ENCODE data around the gene MEAK7. TPM values are rescaled to one million over a fixed set of nuclear protein-coding genes. Genes with fewer than 3 reads are reported as not detected.

MEAK7 gene
- polyA plus RNA-seq, 3 donors, result 2.5 to 5.0 (median 4.7) TPM

GRCh38 chr16:84465154-84465553 lies 39.3 kb downstream of the MEAK7 start:
- peaks cover 6 to 19% (median 16%) of the 10 kb centered on the region in 7 donors for H3K9me3 Mint-ChIP-seq
- no peak overlapping the region for H3K9ac ChIP-seq (ENCODE audit: insufficient read depth, low read length, poor library complexity, severe bottlenecking)
- no peak overlapping the region for H2AFZ ChIP-seq (ENCODE audit: insufficient read depth, low read depth, low read length, poor library complexity, severe bottlenecking)
- DNase-seq, result no peak
- peaks cover 5 to 17% of the 10 kb centered on the region in 2 donors for H3K9me3 ChIP-seq (replicated peaks in 1 of 2; ENCODE audit: control insufficient read depth in 1 of 2, insufficient read depth in 1 of 2, low read length in 2 of 2)
- no peaks in the 10 kb centered on the region for H3K79me2 ChIP-seq (ENCODE audit: insufficient read depth, low read length)
- TF ChIP-seq, protein P1, sequence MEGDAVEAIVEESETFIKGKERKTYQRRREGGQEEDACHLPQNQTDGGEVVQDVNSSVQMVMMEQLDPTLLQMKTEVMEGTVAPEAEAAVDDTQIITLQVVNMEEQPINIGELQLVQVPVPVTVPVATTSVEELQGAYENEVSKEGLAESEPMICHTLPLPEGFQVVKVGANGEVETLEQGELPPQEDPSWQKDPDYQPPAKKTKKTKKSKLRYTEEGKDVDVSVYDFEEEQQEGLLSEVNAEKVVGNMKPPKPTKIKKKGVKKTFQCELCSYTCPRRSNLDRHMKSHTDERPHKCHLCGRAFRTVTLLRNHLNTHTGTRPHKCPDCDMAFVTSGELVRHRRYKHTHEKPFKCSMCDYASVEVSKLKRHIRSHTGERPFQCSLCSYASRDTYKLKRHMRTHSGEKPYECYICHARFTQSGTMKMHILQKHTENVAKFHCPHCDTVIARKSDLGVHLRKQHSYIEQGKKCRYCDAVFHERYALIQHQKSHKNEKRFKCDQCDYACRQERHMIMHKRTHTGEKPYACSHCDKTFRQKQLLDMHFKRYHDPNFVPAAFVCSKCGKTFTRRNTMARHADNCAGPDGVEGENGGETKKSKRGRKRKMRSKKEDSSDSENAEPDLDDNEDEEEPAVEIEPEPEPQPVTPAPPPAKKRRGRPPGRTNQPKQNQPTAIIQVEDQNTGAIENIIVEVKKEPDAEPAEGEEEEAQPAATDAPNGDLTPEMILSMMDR (IDR thresholded peaks at IDR 0.05), result no peak
- 98% methylated on average over 6 of the region's 6 CpGs for WGBS (ENCODE audit: insufficient coverage)
- H3K4me2 ChIP-seq (replicated peaks; ENCODE audit: extremely low read depth, low read length, poor library complexity, severe bottlenecking), result no peak overlapping the region
- no peaks in the 10 kb centered on the region for H3K4me1 Mint-ChIP-seq
- H3K4me3 Mint-ChIP-seq, result no peak overlapping the region
- H3K27ac Mint-ChIP-seq, result no peak overlapping the region
- no peak overlapping the region for H3K4me3 ChIP-seq (replicated peaks in 1 of 3; ENCODE audit: low read depth in 2 of 3, low read length in 3 of 3)
- peaks cover 0 to 6% (median 0%) of the 10 kb centered on the region in 3 donors for H3K27me3 Mint-ChIP-seq (ENCODE audit: low read depth in 3 of 3)
- H3K36me3 ChIP-seq (replicated peaks in 1 of 2; ENCODE audit: control insufficient read depth in 1 of 2, insufficient read depth in 2 of 2, low read length in 2 of 2), result peaks cover 0 to 7% of the 10 kb centered on the region in 2 donors
- no peaks in the 10 kb centered on the region for H4K20me1 ChIP-seq (ENCODE audit: insufficient read depth, low read length)
- H3K27me3 ChIP-seq (ENCODE audit: control insufficient read depth in 2 of 2, insufficient read depth in 2 of 2, low read length in 2 of 2), result no peaks in the 10 kb centered on the region
- H3K27ac ChIP-seq (ENCODE audit: low read depth in 1 of 2, low read length in 2 of 2), result no peak overlapping the region
- H3K4me1 ChIP-seq (ENCODE audit: control insufficient read depth in 1 of 2, insufficient read depth in 2 of 2, low read length in 2 of 2), result no peaks in the 10 kb centered on the region
- intact Hi-C loops (cut with micrococcal nuclease), result no loop called here
- peaks cover 6 to 16% of the 10 kb centered on the region in 2 donors for H3K36me3 Mint-ChIP-seq

GRCh38 chr16:84464116-84464515 lies 40.3 kb downstream of the MEAK7 start:
- TF ChIP-seq, protein P1 (IDR thresholded peaks at IDR 0.05), result no peak
- no peak for DNase-seq
- Mint-ChIP-seq H3K9me3 (peaks cover 6 to 19% (median 16%) of the 10 kb centered on the region in 7 donors), H3K27ac (no peak overlapping the region), H3K27me3 (ENCODE audit: low read depth in 3 of 3) (peaks cover 0 to 6% (median 0%) of the 10 kb centered on the region in 3 donors), H3K4me1 (no peaks in the 10 kb centered on the region), H3K4me3 (no peak overlapping the region), H3K36me3 (peaks cover 6 to 16% of the 10 kb centered on the region in 2 donors)
- intact Hi-C loops (cut with micrococcal nuclease), result no loop called here
- H3K4me2 ChIP-seq (replicated peaks; ENCODE audit: extremely low read depth, low read length, poor library complexity, severe bottlenecking), result no peak overlapping the region
- H3K4me3 ChIP-seq (replicated peaks in 1 of 3; ENCODE audit: low read depth in 2 of 3, low read length in 3 of 3), result no peak overlapping the region
- WGBS (ENCODE audit: insufficient coverage), result 86% methylated on average over 3 of the region's 6 CpGs
- no peaks in the 10 kb centered on the region for H3K27me3 ChIP-seq (ENCODE audit: control insufficient read depth in 2 of 2, insufficient read depth in 2 of 2, low read length in 2 of 2)
- H3K79me2 ChIP-seq (ENCODE audit: insufficient read depth, low read length), result no peaks in the 10 kb centered on the region
- H3K36me3 ChIP-seq (replicated peaks in 1 of 2; ENCODE audit: control insufficient read depth in 1 of 2, insufficient read depth in 2 of 2, low read length in 2 of 2), result peaks cover 0 to 7% of the 10 kb centered on the region in 2 donors
- H3K4me1 ChIP-seq (ENCODE audit: control insufficient read depth in 1 of 2, insufficient read depth in 2 of 2, low read length in 2 of 2), result no peaks in the 10 kb centered on the region
- no peak overlapping the region for H2AFZ ChIP-seq (ENCODE audit: insufficient read depth, low read depth, low read length, poor library complexity, severe bottlenecking)
- peaks cover 5 to 17% of the 10 kb centered on the region in 2 donors for H3K9me3 ChIP-seq (replicated peaks in 1 of 2; ENCODE audit: control insufficient read depth in 1 of 2, insufficient read depth in 1 of 2, low read length in 2 of 2)
- H4K20me1 ChIP-seq (ENCODE audit: insufficient read depth, low read length), result no peaks in the 10 kb centered on the region
- no peak overlapping the region for H3K27ac ChIP-seq (ENCODE audit: low read depth in 1 of 2, low read length in 2 of 2)
- no peak overlapping the region for H3K9ac ChIP-seq (ENCODE audit: insufficient read depth, low read length, poor library complexity, severe bottlenecking)
